ENCODE results near the gene HAO1.

- TF ChIP-seq CTCF (IDR thresholded peaks at IDR 0.05), result no peak
- TF ChIP-seq POLR2A (IDR thresholded peaks at IDR 0.05), result no peak
Measured at GRCh38 chr20:7912551-7912950, 27.7 kb downstream of the HAO1 start.

All from uterus (tissue), 2 donors.